Measurements from ENCODE around the gene FOXA2. TPM values are rescaled to one million over a fixed set of nuclear protein-coding genes. Genes with fewer than 3 reads are reported as not detected.

The FOXA2 gene
- total and polyA plus RNA-seq, 2 of the 13 experiments (the other 11 are each of a cell fraction or from before 2014, with no cell fraction given), result 8.8 to 12.2 TPM

DNA sequence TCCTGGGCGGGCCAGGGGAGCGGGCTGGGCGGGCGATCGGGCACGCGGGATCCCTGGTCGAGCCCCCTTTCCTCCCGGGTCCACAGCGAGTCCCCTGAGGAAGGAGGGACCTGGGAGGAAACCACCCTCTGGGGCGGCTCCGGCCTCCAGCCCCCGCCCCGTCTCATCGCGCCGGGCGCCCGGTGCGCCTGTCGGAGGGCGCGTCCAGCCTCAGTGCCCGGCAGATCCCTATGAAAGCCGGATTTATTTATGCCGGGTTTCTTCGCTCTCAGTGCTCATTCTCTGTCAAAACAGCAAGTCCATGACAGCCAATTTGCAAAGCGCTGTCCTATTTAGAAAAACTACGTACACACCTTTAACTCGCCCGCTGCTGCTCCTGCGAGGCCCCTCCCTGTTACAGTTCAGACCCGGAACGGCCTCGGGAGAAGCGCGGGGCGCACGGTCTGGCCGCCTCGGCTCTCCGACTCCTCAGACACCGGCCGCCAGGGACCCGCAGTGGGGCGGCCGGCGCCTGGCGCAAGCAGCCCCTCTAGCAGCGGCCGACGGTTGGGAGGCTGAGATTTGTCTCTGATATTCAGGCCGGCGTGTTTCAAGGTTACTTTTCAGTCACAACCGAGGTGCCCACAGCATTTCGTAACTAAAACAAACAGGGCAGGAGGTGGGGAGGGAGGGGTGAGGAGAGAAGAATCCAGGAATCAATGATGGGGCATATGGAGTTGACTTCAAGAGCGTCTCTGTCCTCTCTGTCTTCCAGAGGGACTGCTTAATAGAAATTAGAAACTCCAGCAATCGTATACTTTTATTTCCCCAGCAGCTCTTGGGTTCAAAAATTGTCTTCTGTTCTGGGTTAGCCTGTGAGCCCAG is 782 bp upstream of the FOXA2 start (continued):
- TF ChIP-seq, protein P1, sequence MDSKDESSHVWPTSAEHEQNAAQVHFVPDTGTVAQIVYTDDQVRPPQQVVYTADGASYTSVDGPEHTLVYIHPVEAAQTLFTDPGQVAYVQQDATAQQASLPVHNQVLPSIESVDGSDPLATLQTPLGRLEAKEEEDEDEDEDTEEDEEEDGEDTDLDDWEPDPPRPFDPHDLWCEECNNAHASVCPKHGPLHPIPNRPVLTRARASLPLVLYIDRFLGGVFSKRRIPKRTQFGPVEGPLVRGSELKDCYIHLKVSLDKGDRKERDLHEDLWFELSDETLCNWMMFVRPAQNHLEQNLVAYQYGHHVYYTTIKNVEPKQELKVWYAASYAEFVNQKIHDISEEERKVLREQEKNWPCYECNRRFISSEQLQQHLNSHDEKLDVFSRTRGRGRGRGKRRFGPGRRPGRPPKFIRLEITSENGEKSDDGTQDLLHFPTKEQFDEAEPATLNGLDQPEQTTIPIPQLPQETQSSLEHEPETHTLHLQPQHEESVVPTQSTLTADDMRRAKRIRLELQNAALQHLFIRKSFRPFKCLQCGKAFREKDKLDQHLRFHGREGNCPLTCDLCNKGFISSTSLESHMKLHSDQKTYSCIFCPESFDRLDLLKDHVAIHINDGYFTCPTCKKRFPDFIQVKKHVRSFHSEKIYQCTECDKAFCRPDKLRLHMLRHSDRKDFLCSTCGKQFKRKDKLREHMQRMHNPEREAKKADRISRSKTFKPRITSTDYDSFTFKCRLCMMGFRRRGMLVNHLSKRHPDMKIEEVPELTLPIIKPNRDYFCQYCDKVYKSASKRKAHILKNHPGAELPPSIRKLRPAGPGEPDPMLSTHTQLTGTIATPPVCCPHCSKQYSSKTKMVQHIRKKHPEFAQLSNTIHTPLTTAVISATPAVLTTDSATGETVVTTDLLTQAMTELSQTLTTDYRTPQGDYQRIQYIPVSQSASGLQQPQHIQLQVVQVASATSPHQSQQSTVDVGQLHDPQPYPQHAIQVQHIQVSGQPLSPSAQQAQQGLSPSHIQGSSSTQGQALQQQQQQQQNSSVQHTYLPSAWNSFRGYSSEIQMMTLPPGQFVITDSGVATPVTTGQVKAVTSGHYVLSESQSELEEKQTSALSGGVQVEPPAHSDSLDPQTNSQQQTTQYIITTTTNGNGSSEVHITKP (CRISPR knock-in tag; IDR thresholded peaks at IDR 0.05; ENCODE audit: low read depth), result no peak; the same call in 1 of the 2 replicates
- peak; percentile 93 for TF ChIP-seq HDAC2 (CRISPR knock-in tag; IDR thresholded peaks at IDR 0.05)
- no peak for TF ChIP-seq SRF (IDR thresholded peaks at IDR 0.05; ENCODE audit: low read depth, low read length)
- no peak for TF ChIP-seq TMF1 (CRISPR knock-in tag; IDR thresholded peaks at IDR 0.05; ENCODE audit: low read depth)
- TF ChIP-seq DZIP1 (CRISPR knock-in tag; IDR thresholded peaks at IDR 0.05), result peak; percentile 64; the same call in 1 of the 2 replicates
- peak; percentile 67 for TF ChIP-seq ZNF589 (CRISPR knock-in tag; conservative IDR thresholded peaks at IDR 0.05)
- peak; percentile 82 for TF ChIP-seq BORCS8-MEF2B (CRISPR knock-in tag; IDR thresholded peaks at IDR 0.05)
- peak; percentile 42 for TF ChIP-seq ZNF543 (CRISPR knock-in tag; IDR thresholded peaks at IDR 0.05)
- TF ChIP-seq EP300 (IDR thresholded peaks at IDR 0.05; ENCODE audit: low read depth in 2 of 2, low read length in 2 of 2), result peak; percentile 55 to 86; a peak in 2 of 4 replicates
- TF ChIP-seq EP300 (CRISPR knock-in tag; IDR thresholded peaks at IDR 0.05; ENCODE audit: borderline replicate concordance), result peak; percentile 65; the same call in 1 of the 2 replicates
- no peak for TF ChIP-seq THAP8 (CRISPR knock-in tag; IDR thresholded peaks at IDR 0.05; ENCODE audit: borderline replicate concordance)
- 0 out of 2 replicates have a peak, but pooled peaks have one; percentile 15 for TF ChIP-seq CERS6 (CRISPR knock-in tag; IDR thresholded peaks at IDR 0.05)
- TF ChIP-seq AGO2 (optimal IDR thresholded peaks at IDR 0.05; ENCODE audit: low read depth, low read length), result peak; percentile 98
- no peak for TF ChIP-seq IKZF4 (CRISPR knock-in tag; IDR thresholded peaks at IDR 0.05; ENCODE audit: borderline replicate concordance, low read depth, not compliant biosample characterization)
- TF ChIP-seq YY1 (IDR thresholded peaks at IDR 0.05; ENCODE audit: insufficient read depth, insufficient replicate concordance, low read depth, low read length), result peak; percentile 22
- TF ChIP-seq ZNF431 (CRISPR knock-in tag; IDR thresholded peaks at IDR 0.05; ENCODE audit: borderline replicate concordance, low read depth), result 0 out of 2 replicates have a peak, but pooled peaks have one; percentile 13
- 0 out of 2 replicates have a peak, but pooled peaks have one; percentile 67 for TF ChIP-seq SNAI1 (CRISPR knock-in tag; IDR thresholded peaks at IDR 0.05; ENCODE audit: borderline replicate concordance)
- TF ChIP-seq ZNF563 (CRISPR knock-in tag; IDR thresholded peaks at IDR 0.05), result peak; percentile 70
